ENCODE results near the gene TOB1. TPM values are rescaled to one million over a fixed set of nuclear protein-coding genes. Genes with fewer than 3 reads are reported as not detected.

TOB1 gene
- total and polyA plus RNA-seq, 9 of the 15 experiments (the other 6 are each of a cell fraction or from before 2014, with no cell fraction given), result 4.8 to 63.7 (median 13.2) TPM

DNA sequence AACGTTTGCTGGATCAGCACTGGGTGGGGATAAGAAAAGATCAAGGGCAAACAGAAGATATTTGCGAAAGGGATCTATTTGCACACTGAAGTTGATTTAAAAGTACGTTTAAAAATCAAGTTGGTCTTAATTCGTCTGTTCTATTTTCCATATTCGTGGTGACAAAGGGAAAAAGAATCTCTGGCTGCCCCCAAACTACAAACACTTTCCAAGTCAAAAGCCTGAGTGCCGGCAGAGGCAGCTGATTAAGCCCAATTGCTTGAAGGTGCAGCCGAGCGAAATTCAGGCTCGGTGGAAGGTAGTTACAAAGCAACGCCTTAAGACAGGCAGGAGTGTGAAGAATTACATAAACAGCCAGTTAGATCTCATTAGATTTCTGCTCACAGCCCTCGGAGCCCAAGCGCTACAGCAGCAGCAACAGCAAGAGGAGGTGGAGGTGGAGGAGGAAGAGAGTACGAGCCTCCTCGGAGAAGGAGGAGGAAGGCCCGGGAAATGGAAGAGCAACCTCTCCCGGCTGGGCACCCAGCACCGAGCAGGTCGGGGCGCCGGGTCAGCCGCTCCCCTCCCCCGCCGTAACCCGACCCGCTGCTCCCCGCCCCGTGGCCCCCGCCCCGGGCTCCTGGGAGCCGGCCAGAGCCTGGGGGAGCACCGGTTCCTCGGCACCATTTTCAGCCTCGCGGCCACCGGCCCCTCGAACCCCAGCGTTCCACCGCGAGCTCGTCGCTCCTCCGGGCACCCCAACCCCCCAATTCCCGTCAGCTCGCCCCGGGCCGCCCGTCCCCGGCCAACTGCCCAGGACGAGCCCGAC, 890 bp downstream of the TOB1 start (continued):
- TF ChIP-seq, protein P1, sequence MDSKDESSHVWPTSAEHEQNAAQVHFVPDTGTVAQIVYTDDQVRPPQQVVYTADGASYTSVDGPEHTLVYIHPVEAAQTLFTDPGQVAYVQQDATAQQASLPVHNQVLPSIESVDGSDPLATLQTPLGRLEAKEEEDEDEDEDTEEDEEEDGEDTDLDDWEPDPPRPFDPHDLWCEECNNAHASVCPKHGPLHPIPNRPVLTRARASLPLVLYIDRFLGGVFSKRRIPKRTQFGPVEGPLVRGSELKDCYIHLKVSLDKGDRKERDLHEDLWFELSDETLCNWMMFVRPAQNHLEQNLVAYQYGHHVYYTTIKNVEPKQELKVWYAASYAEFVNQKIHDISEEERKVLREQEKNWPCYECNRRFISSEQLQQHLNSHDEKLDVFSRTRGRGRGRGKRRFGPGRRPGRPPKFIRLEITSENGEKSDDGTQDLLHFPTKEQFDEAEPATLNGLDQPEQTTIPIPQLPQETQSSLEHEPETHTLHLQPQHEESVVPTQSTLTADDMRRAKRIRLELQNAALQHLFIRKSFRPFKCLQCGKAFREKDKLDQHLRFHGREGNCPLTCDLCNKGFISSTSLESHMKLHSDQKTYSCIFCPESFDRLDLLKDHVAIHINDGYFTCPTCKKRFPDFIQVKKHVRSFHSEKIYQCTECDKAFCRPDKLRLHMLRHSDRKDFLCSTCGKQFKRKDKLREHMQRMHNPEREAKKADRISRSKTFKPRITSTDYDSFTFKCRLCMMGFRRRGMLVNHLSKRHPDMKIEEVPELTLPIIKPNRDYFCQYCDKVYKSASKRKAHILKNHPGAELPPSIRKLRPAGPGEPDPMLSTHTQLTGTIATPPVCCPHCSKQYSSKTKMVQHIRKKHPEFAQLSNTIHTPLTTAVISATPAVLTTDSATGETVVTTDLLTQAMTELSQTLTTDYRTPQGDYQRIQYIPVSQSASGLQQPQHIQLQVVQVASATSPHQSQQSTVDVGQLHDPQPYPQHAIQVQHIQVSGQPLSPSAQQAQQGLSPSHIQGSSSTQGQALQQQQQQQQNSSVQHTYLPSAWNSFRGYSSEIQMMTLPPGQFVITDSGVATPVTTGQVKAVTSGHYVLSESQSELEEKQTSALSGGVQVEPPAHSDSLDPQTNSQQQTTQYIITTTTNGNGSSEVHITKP (IDR thresholded peaks at IDR 0.05; ENCODE audit: partially characterized antibody), result peak; percentile 82
- TF ChIP-seq, protein P2, sequence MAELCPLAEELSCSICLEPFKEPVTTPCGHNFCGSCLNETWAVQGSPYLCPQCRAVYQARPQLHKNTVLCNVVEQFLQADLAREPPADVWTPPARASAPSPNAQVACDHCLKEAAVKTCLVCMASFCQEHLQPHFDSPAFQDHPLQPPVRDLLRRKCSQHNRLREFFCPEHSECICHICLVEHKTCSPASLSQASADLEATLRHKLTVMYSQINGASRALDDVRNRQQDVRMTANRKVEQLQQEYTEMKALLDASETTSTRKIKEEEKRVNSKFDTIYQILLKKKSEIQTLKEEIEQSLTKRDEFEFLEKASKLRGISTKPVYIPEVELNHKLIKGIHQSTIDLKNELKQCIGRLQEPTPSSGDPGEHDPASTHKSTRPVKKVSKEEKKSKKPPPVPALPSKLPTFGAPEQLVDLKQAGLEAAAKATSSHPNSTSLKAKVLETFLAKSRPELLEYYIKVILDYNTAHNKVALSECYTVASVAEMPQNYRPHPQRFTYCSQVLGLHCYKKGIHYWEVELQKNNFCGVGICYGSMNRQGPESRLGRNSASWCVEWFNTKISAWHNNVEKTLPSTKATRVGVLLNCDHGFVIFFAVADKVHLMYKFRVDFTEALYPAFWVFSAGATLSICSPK (IDR thresholded peaks at IDR 0.05; ENCODE audit: borderline replicate concordance), result no peak
- 0 out of 2 replicates have a peak, but pooled peaks have one; percentile 45 for TF ChIP-seq FOXK1 (CRISPR knock-in tag; IDR thresholded peaks at IDR 0.05; ENCODE audit: borderline replicate concordance)
- TF ChIP-seq RBBP5 (IDR thresholded peaks at IDR 0.05; ENCODE audit: borderline replicate concordance, insufficient read depth, low read length, poor library complexity, severe bottlenecking), result peak; percentile 31
- TF ChIP-seq CCNT2 (IDR thresholded peaks at IDR 0.05; ENCODE audit: borderline replicate concordance, extremely low read depth, insufficient read length, low read depth, low read length), result peak; percentile 75
- TF ChIP-seq, protein P3, sequence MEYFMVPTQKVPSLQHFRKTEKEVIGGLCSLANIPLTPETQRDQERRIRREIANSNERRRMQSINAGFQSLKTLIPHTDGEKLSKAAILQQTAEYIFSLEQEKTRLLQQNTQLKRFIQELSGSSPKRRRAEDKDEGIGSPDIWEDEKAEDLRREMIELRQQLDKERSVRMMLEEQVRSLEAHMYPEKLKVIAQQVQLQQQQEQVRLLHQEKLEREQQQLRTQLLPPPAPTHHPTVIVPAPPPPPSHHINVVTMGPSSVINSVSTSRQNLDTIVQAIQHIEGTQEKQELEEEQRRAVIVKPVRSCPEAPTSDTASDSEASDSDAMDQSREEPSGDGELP (CRISPR knock-in tag; IDR thresholded peaks at IDR 0.05; ENCODE audit: borderline replicate concordance), result peak; percentile 33; the same call in 1 of the 2 replicates
- no peak for TF ChIP-seq NR2C2 (CRISPR knock-in tag; IDR thresholded peaks at IDR 0.05)
- TF ChIP-seq NR2C2 (tag; IDR thresholded peaks at IDR 0.05), result peak; percentile 63
- 0 out of 2 replicates have a peak, but pooled peaks have one; percentile 27 for TF ChIP-seq ZNF274 (IDR thresholded peaks at IDR 0.05; ENCODE audit: borderline replicate concordance, low read depth, low read length)
- peak; percentile 77 to 82 for TF ChIP-seq MAZ (CRISPR knock-in tag; conservative IDR thresholded peaks at IDR 0.05 in 1 of 2, IDR thresholded peaks at IDR 0.05 in 1 of 2)
- peak; percentile 21; the same call in 1 of the 2 replicates for TF ChIP-seq BCOR (IDR thresholded peaks at IDR 0.05)
- 0 out of 2 replicates have a peak, but pooled peaks have one; percentile 10 for TF ChIP-seq CXXC5 (CRISPR knock-in tag; IDR thresholded peaks at IDR 0.05)
- TF ChIP-seq RBM15 (IDR thresholded peaks at IDR 0.05; ENCODE audit: insufficient read depth, low read length), result no peak
- TF ChIP-seq, protein P4, sequence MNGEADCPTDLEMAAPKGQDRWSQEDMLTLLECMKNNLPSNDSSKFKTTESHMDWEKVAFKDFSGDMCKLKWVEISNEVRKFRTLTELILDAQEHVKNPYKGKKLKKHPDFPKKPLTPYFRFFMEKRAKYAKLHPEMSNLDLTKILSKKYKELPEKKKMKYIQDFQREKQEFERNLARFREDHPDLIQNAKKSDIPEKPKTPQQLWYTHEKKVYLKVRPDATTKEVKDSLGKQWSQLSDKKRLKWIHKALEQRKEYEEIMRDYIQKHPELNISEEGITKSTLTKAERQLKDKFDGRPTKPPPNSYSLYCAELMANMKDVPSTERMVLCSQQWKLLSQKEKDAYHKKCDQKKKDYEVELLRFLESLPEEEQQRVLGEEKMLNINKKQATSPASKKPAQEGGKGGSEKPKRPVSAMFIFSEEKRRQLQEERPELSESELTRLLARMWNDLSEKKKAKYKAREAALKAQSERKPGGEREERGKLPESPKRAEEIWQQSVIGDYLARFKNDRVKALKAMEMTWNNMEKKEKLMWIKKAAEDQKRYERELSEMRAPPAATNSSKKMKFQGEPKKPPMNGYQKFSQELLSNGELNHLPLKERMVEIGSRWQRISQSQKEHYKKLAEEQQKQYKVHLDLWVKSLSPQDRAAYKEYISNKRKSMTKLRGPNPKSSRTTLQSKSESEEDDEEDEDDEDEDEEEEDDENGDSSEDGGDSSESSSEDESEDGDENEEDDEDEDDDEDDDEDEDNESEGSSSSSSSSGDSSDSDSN (IDR thresholded peaks at IDR 0.05; ENCODE audit: borderline replicate concordance in 1 of 2, low read depth in 2 of 2, low read length in 2 of 2), result peak in 1 of 2 experiments; percentile 88; a peak in 2 of 4 replicates
- peak; percentile 3; the same call in 1 of the 2 replicates for TF ChIP-seq ZNF197 (CRISPR knock-in tag; IDR thresholded peaks at IDR 0.05; ENCODE audit: low read depth)
- TF ChIP-seq SUPT5H (IDR thresholded peaks at IDR 0.05), result peak; percentile 36; the same call in 1 of the 2 replicates

Measured in K562 (cell line).